ENCODE results near the gene PLCL2.

PLCL2 gene

GRCh38 chr3:17044855-17045254 is 160.1 kb downstream of the PLCL2 start:
- no peak for DNase-seq (ENCODE audit: low read depth)

- DNase-seq (ENCODE audit: low read depth): no peak
These were observed 160.9 kb downstream of the PLCL2 start for GRCh38 chr3:17045705-17046104.

GRCh38 chr3:17046623-17047022 is 161.9 kb downstream of the PLCL2 start:
- no peak for DNase-seq (ENCODE audit: low read depth)

GRCh38 chr3:17047162-17047561 is 162.4 kb downstream of the PLCL2 start:
- no peak for DNase-seq (ENCODE audit: low read depth)

- DNase-seq (ENCODE audit: low read depth): no peak
These were observed 163.1 kb downstream of the PLCL2 start for GRCh38 chr3:17047894-17048293.

- no peak for DNase-seq (ENCODE audit: low read depth)
These were observed 165.3 kb downstream of the PLCL2 start for GRCh38 chr3:17050071-17050470.

GRCh38 chr3:17050506-17050905 is 165.8 kb downstream of the PLCL2 start:
- DNase-seq (ENCODE audit: low read depth): no peak

GRCh38 chr3:17052363-17052762 is 167.6 kb downstream of the PLCL2 start:
- no peak for DNase-seq (ENCODE audit: low read depth)

GRCh38 chr3:17054301-17054981 is 169.7 kb downstream of the PLCL2 start:
- no peak for DNase-seq (ENCODE audit: low read depth)

GRCh38 chr3:17054982-17055343 is 170.2 kb downstream of the PLCL2 start:
- DNase-seq (ENCODE audit: low read depth): no peak

- DNase-seq (ENCODE audit: low read depth): no peak
These were observed 170.9 kb downstream of the PLCL2 start for GRCh38 chr3:17055374-17056276.

- no peak for DNase-seq (ENCODE audit: low read depth)
These were observed 172.6 kb downstream of the PLCL2 start for GRCh38 chr3:17057321-17057720.

GRCh38 chr3:17059989-17060550 is 175.3 kb downstream of the PLCL2 start:
- DNase-seq (ENCODE audit: low read depth): no peak

- no peak for DNase-seq (ENCODE audit: low read depth)
These were observed 176.2 kb downstream of the PLCL2 start for GRCh38 chr3:17061005-17061404.

- no peak for DNase-seq (ENCODE audit: low read depth)
These were observed 178.0 kb downstream of the PLCL2 start for GRCh38 chr3:17062736-17063135.

- DNase-seq (ENCODE audit: low read depth): no peak
These were observed 178.8 kb downstream of the PLCL2 start for GRCh38 chr3:17063596-17063995.

- no peak for DNase-seq (ENCODE audit: low read depth)
These were observed 180.6 kb downstream of the PLCL2 start for GRCh38 chr3:17065315-17065714.

GRCh38 chr3:17065881-17066280 is 181.1 kb downstream of the PLCL2 start:
- no peak for DNase-seq (ENCODE audit: low read depth)

- no peak for DNase-seq (ENCODE audit: low read depth)
These were observed 185.0 kb downstream of the PLCL2 start for GRCh38 chr3:17069754-17070153.

GRCh38 chr3:17070161-17070959 is 185.6 kb downstream of the PLCL2 start:
- no peak for DNase-seq (ENCODE audit: low read depth)

GRCh38 chr3:17074559-17074958 is 189.8 kb downstream of the PLCL2 start:
- DNase-seq (ENCODE audit: low read depth): no peak

GRCh38 chr3:17075358-17075757 is 190.6 kb downstream of the PLCL2 start:
- DNase-seq (ENCODE audit: low read depth): no peak
